ENCODE data around the gene PGBD5. TPM values are rescaled to one million over a fixed set of nuclear protein-coding genes. Genes with fewer than 3 reads are reported as not detected.
A peak's percentile ranks its signal among the peaks of the same experiment; 100 is the strongest.

The PGBD5 gene
- total RNA-seq, 4 donors from 2014 or later, result 0.79 to 2.6 (median 1.1) TPM

DNA sequence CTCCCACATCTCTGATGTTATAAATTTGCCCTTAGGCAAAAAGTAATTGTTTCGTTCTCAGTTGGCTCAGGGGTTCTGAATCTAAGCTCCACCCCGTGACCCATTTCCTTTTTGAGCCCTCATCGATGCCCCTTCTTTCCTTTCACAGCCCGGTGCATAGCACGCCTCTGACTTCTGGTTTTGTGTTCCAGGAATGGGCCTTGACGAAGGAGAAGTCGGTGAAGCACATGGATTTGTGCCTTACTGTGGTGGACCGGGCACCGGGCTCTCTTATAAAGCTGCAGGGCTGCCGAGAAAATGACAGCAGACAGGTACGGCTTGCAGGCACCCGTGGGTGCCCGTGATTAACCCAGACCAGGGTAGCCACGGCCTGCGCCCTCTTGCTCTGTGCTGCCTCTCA, 151.9 kb downstream of the PGBD5 start:
- DNase-seq, result no peak
- WGBS, 2 donors (ENCODE audit: low coverage in 1 of 2), result 68 to 79% methylated on average over 9 to 15 of the region's 15 CpGs

DNA sequence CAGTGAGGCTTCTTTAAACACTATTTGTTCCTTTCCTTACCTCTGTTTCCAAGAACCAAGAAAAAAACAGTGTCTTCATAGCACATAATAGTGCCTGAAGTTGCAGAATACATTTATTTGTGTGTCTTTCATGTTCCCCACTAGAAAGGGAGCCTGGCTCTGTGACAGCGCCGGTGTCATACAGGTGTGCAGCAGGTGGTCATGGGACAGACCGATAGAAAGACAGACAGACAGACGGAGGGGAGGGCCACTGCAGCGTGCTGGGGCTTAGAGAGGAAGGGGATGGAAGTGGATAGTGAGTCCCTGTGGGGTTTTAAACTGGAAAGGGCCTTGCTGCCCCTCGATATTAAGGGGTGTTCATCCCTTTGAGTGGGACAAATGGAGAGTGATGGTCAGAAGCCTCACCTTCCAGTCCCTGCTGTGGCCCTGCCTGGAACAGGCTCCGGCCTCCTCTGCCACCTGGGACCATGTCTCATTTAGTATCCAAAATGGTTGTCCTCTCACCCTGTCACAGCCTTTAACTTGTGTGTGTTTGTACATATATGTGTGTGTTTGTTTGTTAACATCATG, 152.9 kb downstream of the PGBD5 start:
- no peaks in the 10 kb centered on the region for H3K36me3 ChIP-seq
- no peak overlapping the region for H3K27ac ChIP-seq
- no peaks in the 10 kb centered on the region for H3K9me3 ChIP-seq
- in situ Hi-C loops (cut with MboI; ENCODE audit: low pct_ligation_motif_present in 1 of 4, low pct_unique_long_range_greater_than_20kb in 1 of 4, low sequenced_read_pairs in 3 of 4), result no loop called here
- peaks cover 10 to 26% (median 16%) of the 10 kb centered on the region in 4 donors for H3K4me1 ChIP-seq
- H3K27me3 ChIP-seq, result no peaks in the 10 kb centered on the region
- DNase-seq, result no peak
- intact Hi-C loops (cut with DNase I; ENCODE audit: low total_unique reads), result no loop called here
- TF ChIP-seq EP300 (IDR thresholded peaks at IDR 0.05; ENCODE audit: low read depth) (no peak), POLR2A (IDR thresholded peaks at IDR 0.05) (no peak), POLR2AphosphoS5 (IDR thresholded peaks at IDR 0.05) (no peak)
- TF ChIP-seq, protein P1, sequence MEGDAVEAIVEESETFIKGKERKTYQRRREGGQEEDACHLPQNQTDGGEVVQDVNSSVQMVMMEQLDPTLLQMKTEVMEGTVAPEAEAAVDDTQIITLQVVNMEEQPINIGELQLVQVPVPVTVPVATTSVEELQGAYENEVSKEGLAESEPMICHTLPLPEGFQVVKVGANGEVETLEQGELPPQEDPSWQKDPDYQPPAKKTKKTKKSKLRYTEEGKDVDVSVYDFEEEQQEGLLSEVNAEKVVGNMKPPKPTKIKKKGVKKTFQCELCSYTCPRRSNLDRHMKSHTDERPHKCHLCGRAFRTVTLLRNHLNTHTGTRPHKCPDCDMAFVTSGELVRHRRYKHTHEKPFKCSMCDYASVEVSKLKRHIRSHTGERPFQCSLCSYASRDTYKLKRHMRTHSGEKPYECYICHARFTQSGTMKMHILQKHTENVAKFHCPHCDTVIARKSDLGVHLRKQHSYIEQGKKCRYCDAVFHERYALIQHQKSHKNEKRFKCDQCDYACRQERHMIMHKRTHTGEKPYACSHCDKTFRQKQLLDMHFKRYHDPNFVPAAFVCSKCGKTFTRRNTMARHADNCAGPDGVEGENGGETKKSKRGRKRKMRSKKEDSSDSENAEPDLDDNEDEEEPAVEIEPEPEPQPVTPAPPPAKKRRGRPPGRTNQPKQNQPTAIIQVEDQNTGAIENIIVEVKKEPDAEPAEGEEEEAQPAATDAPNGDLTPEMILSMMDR (IDR thresholded peaks at IDR 0.05), result no peak
- H3K4me3 ChIP-seq, result no peak overlapping the region
- WGBS, 2 donors (ENCODE audit: low coverage in 1 of 2), result 87 to 94% methylated on average over 6 to 7 of the region's 7 CpGs

More for the DNA sequence above, 151.9 kb downstream of the PGBD5 start:
- Histone ChIP-seq H3K9me3 (no peaks in the 10 kb centered on the region), H3K4me3 (no peak overlapping the region), H3K27me3 (no peaks in the 10 kb centered on the region), H3K36me3 (peaks cover 0 to under 1% (median 0%) of the 10 kb centered on the region in 4 donors), H3K27ac (no peak overlapping the region), H3K4me1 (peaks cover 7 to 18% (median 11%) of the 10 kb centered on the region in 4 donors)
- in situ Hi-C loops (cut with MboI; ENCODE audit: low pct_ligation_motif_present in 1 of 4, low pct_unique_long_range_greater_than_20kb in 1 of 4, low sequenced_read_pairs in 3 of 4), result no loop called here
- intact Hi-C loops (cut with DNase I; ENCODE audit: low total_unique reads), result no loop called here
- TF ChIP-seq, protein P1 (IDR thresholded peaks at IDR 0.05), result no peak
- TF ChIP-seq EP300 (IDR thresholded peaks at IDR 0.05; ENCODE audit: low read depth) (no peak), POLR2A (IDR thresholded peaks at IDR 0.05) (no peak), POLR2AphosphoS5 (IDR thresholded peaks at IDR 0.05) (no peak)

DNA sequence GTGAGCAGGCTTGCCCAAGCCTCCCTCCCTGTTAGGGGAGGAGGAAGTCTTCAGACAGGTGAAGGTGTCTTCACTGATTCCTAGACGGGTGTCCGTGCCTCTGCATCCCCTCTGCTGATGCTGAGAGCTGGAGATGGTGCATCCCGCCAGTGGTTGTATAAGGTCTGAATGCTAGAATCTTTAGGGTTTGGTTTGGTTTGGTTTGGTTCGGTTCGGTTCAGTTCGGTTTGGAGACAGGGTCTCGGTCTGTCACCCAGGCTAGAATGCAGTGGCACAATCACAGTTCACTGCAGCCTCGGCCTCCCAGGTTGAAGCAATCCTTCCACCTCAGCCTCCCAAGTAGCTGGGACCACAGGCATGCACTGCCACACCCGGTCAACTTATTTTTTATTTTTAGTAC, 153.6 kb downstream of the PGBD5 start:
- in situ Hi-C loops (cut with MboI; ENCODE audit: low pct_ligation_motif_present in 1 of 4, low pct_unique_long_range_greater_than_20kb in 1 of 4, low sequenced_read_pairs in 3 of 4), result no loop called here

DNA sequence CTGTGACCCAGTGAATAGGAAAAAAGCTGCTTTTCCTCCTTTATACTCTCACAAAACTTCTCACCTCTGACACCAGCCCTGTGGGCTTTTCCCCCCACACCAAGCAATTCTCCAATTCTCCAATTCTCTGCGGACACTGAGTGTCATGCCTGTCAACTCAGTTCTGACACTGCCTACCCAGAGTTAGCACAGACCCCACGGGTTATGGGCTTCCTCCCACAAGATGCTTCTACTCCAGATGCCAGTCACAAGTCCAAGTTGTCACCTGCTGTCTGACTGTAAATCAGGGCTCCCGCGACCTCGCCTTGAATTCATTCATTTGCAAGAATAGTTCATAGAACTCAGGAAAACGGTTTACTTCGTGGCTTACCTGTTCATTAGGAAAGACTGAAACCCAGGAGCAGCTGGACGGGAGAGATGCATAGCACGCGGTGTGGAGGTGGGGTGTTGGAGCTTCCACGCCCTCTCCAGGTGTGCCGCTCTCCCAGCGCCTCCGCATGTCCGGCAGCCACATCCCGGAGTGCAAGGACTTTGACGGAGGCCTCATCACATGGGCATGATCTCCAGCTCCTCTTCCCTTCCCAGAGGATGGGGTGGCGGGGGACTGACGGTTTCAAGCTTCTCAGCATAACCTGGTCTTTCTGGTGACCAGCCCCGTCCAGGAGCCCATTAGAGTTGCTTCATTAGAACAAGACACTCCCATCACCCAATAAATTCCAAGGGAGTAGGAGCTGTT, 154.7 kb downstream of the PGBD5 start:
- no peak for TF ChIP-seq EP300 (IDR thresholded peaks at IDR 0.05; ENCODE audit: low read depth)
- no peak for TF ChIP-seq POLR2AphosphoS5 (IDR thresholded peaks at IDR 0.05)
- TF ChIP-seq POLR2A (IDR thresholded peaks at IDR 0.05), result no peak
- TF ChIP-seq, protein P1 (IDR thresholded peaks at IDR 0.05), result no peak
- intact Hi-C loops (cut with DNase I; ENCODE audit: low total_unique reads), result no loop called here
- in situ Hi-C loops (cut with MboI; ENCODE audit: low pct_ligation_motif_present in 1 of 4, low pct_unique_long_range_greater_than_20kb in 1 of 4, low sequenced_read_pairs in 3 of 4), result no loop called here
- H3K4me1 ChIP-seq, result peaks cover 10 to 31% (median 16%) of the 10 kb centered on the region in 4 donors
- no peak overlapping the region for H3K4me3 ChIP-seq
- 50 to 88% methylated on average over 1 to 20 of the region's 20 CpGs for WGBS, 2 donors (ENCODE audit: low coverage in 1 of 2)
- peak overlapping the region in 2 of 4 donors; percentile 22 to 28 for H3K27ac ChIP-seq
- no peak for DNase-seq
- no peaks in the 10 kb centered on the region for H3K9me3 ChIP-seq
- H3K27me3 ChIP-seq, result no peaks in the 10 kb centered on the region
- no peaks in the 10 kb centered on the region for H3K36me3 ChIP-seq

More for the DNA sequence above, 153.6 kb downstream of the PGBD5 start:
- intact Hi-C loops (cut with DNase I; ENCODE audit: low total_unique reads), result no loop called here
- H3K4me3 ChIP-seq, result no peak overlapping the region
- H3K27me3 ChIP-seq, result no peaks in the 10 kb centered on the region
- H3K36me3 ChIP-seq, result no peaks in the 10 kb centered on the region
- DNase-seq, result no peak
- TF ChIP-seq EP300 (IDR thresholded peaks at IDR 0.05; ENCODE audit: low read depth), result no peak
- no peak for TF ChIP-seq POLR2A (IDR thresholded peaks at IDR 0.05)
- no peak overlapping the region for H3K27ac ChIP-seq
- H3K9me3 ChIP-seq, result no peaks in the 10 kb centered on the region
- peaks cover 10 to 31% (median 16%) of the 10 kb centered on the region in 4 donors for H3K4me1 ChIP-seq
- WGBS, 2 donors (ENCODE audit: low coverage in 1 of 2), result 95% methylated on average over 9 of the region's 9 CpGs; no CpG with 5 or more reads in 1 of the 2 donors

Data from transverse colon (tissue), 4 donors.